ENCODE measurements around the gene TBXAS1.
"Not testable (repeated sequence)": the region's sequence is repeated elsewhere in the genome, so short reads cannot be mapped to it uniquely, and the experiment has no call there.

Gene TBXAS1

GRCh38 chr7:139916717-139917395, 87.8 kb downstream of the TBXAS1 start:
- no peak for DNase-seq

GRCh38 chr7:139917851-139918250, 88.8 kb downstream of the TBXAS1 start:
- no peak for DNase-seq

DNA sequence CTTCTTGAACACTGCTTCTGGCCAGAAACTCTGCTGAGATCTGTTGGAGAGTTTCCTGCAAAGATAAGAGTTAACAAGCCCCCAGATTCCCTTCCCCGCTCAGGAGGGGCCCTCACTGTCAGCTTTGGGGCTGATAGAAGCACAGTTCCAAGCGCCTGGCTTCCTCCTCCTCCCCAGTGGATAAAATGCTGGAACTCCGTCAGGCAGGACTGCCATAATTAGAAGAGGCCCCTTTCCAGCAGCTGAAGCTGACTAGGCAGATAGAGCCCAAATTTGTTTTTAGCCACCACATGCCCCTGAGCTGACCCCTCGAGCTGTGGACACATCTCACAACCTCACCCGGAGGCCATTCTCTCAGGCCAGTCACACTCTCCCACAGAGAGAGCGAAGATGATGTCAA, 89.4 kb downstream of the TBXAS1 start:
- no peak for DNase-seq

- DNase-seq: no peak
These were observed 94.0 kb downstream of the TBXAS1 start for GRCh38 chr7:139923090-139923489.

- no peak for DNase-seq
These were observed 95.4 kb downstream of the TBXAS1 start for GRCh38 chr7:139924461-139924860.

GRCh38 chr7:139929221-139929620, 100.2 kb downstream of the TBXAS1 start:
- DNase-seq: not testable (repeated sequence)

- DNase-seq: no peak
These were observed 101.4 kb downstream of the TBXAS1 start for GRCh38 chr7:139930286-139930965.

DNA sequence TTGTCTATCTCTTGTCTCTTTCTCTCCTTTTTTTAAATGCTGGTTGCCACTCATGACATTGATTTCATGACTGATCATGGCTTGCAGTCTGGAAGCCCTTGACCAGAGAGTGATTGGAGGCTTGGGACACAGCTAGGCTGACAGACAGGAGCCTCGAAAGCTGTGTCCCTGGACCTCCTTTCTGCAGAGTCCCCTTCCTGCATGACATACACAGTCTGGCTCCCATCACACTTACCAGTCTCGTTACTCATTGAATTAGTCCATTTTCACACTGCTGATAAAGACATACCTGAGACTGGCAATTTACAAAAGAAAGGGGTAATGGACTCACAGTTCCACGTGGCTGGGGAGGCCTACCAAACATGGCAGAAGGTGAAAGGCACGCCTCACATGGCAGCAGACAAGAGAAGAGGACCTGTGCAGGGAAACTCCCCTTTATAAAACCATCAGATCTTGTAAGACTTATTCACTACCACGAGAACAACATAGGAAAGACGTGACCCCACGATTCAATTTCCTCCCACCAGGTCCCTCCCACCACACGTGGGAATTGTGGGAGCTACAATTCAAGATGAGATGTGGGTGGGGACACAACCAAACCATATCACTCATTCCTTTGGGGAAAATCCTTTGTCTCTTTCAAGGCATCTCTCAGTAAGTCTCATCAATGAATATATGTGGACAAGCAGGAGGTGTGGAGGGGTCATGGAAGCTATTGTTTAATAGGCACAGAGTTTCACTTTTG, 102.3 kb downstream of the TBXAS1 start:
- no peak for DNase-seq

- DNase-seq: no peak
These were observed 103.5 kb downstream of the TBXAS1 start for GRCh38 chr7:139932531-139932930.

GRCh38 chr7:139936760-139937310, 107.8 kb downstream of the TBXAS1 start:
- no peak for DNase-seq

DNA sequence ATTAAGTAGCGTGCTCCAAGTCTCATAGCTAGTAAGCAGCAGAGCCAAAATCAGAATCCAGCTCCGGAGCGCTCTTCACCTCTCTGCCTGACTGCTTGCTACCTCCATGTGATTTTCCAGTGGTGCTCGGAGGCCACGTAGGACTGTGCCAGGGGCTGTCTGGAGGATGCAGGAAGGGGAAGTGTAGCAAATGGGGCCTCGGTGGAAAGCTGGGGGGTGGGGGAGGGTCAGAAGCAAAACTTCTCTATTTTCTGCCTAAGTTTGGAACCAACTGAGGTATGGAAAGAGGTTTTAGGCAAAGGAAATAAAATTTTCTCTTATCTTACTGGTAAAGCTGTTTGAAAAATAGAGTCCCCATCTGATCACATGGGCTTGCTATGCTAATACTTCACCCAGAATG, 108.7 kb downstream of the TBXAS1 start:
- DNase-seq: no peak

DNA sequence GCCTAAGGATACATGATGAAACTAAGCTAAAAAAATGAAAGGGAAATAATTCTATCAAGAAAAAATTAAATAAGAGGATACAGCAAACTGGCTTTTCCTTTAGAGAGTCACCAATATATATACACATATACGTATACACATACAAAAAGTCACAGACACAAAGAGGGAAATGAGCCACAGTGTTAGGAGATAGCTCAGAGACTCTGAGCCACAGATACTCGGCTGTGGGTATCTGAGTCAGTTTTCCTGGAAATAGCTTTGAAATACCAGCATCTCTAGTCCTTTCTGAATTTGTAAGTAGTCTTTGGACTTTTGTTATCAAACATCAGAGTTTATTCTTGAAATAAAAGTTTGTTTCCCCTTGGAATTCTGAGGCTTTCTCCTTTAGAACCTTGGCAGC, 111.8 kb downstream of the TBXAS1 start:
- no peak for DNase-seq

DNA sequence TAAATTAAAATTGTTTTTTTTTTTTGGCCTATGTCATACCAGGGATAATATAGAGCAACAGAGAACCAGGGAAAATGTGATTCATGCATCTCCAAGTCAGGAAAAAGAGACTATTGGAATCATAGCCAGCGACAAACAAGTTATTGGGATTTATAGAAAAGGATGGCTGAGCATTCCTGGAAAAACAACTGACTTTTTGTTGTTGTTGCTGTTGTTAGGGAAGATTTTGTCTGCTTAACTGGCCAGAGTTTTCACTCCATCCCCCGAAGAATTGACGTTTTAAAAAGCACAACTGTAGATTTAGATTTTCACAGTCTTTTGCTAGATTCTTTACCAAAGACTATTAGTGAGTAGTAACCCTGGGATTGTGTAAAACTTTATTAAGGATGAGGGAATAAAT, 112.4 kb downstream of the TBXAS1 start:
- DNase-seq: no peak

DNA sequence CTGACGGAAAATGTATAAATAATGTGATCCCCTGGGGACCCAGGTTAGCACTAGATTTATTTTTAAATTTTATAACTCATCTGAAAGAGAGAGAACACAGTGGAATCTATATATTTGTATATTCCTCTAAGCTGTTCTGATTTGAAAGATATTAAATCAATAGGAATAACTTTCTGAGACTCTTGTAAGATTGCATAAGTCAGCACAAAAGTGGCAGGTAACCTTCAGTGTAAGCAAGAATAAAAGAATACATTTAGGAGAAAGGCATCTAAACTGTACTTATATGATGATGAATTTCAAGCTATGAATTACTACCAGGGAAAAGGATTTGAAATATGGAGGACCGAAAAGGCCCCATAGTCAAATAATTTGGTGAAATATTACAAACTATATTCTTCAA, 112.8 kb downstream of the TBXAS1 start:
- no peak for DNase-seq

DNA sequence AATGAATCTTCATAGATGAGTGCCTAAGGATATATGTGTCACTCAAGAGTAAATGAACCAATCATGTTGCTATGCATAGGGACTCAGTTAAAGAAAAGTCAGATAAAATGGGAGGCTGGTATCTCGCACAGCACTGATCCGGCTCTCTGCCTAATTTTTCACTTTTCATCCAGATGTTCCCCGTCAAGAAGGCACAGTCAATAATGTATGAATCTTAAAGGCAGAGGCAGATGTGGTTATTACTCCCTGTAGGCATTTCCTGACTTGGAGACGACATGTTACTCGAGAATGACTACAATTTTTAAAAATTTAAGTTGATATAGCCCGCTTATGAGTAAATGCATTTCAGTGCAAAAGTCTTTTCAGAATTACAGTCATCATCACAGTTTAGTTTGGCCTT, 113.6 kb downstream of the TBXAS1 start:
- DNase-seq: no peak

DNA sequence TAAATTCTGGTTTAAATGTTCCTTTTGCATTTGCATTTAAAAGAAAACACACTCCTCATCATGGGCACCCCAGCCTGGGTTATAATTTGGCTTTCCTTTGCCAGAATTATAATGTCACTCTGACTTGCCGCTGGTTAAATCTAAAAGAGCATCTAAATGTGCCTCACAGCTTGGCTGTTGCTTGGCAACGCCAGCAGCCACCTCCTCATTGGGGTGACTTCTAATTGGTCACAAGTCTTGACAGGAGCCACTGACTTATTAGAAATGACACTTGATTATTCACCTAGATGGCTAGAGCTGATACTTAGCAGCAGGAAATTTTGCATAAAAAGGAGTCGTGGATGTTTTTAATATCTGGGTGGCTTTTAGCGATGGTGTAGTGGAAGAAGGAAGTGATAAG, 114.3 kb downstream of the TBXAS1 start:
- no peak for DNase-seq

DNA sequence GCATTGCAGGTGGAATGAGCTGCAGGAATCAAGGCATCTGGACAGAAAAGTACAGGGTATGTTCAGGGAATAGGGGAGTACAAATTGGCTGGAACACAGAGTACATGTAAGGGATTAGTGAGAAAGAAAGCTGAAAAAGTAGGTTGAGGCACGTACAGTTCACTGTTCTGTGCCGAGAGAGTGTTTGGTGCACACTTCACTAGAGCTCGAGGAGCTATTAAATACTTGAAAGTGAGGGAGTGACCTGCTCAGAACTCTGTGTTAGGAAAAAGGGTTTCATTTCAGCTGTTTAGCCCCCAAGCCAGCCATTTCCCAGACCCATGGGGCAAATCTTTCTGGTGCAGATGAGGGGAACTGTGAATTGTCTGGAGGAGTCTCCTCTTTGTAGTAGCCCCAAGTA, 115.2 kb downstream of the TBXAS1 start:
- no peak for DNase-seq

- no peak for DNase-seq
These were observed 117.5 kb downstream of the TBXAS1 start for GRCh38 chr7:139946533-139946932.

DNA sequence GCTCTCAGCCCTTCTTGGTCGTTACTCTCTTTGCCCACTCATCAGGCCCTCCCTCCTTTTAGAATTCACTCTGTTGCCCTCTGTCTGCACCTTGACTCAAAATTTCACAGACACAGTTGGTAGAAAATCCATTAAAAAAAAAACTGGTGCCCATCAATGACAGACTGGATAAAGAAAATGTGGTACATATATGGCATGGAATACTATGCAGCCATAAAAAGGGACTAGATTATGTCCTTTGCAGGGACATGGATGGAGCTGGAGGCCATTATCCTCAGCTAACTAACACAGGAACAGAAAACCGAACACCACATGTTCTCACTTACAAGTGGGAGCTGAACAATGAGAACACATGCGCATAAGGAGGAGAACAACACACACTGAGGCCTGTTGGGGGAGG, 118.0 kb downstream of the TBXAS1 start:
- no peak for DNase-seq

- DNase-seq: no peak
These were observed 119.1 kb downstream of the TBXAS1 start for GRCh38 chr7:139948167-139948566.

GRCh38 chr7:139948587-139949335, 119.7 kb downstream of the TBXAS1 start:
- no peak for DNase-seq

DNA sequence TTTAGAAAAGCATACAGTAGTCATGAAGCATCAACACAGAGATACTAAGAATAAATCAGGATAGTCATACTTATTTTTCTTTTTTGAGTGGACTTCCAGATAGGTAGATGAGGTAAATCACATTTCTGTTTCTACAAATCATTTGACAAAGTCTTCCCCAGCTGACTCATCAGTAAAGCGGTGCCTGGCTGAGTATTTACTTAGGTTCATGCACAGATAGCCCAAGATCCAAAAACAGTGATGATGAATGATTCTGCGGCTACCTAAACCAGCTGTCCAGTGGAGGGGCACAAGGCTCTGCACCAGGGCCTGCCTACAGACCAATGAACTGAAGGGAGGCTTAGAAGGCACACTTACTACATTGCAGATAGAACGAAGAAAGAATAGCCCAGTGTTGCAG, 120.6 kb downstream of the TBXAS1 start:
- no peak for DNase-seq

- no peak for DNase-seq
These were observed 121.9 kb downstream of the TBXAS1 start for GRCh38 chr7:139950881-139951525.

All from activated effector memory CD4-positive, alpha-beta T cell treated with anti-CD3 and anti-CD28 coated beads, Interleukin-2, amount 50 U/mL, for 16 hours (primary cell).